ENCODE measurements around the gene CDK9.
"Not testable (repeated sequence)": the region's sequence is repeated elsewhere in the genome, so short reads cannot be mapped to it uniquely, and the experiment has no call there.

The CDK9 gene

GRCh38 chr9:127829205-127829906 lies 43.5 kb downstream of the CDK9 start:
- DNase-seq, result no peak

- no peak for DNase-seq
These were observed 46.4 kb downstream of the CDK9 start for GRCh38 chr9:127832248-127832647.

GRCh38 chr9:127833555-127833954 lies 47.7 kb downstream of the CDK9 start:
- no peak for DNase-seq

DNA sequence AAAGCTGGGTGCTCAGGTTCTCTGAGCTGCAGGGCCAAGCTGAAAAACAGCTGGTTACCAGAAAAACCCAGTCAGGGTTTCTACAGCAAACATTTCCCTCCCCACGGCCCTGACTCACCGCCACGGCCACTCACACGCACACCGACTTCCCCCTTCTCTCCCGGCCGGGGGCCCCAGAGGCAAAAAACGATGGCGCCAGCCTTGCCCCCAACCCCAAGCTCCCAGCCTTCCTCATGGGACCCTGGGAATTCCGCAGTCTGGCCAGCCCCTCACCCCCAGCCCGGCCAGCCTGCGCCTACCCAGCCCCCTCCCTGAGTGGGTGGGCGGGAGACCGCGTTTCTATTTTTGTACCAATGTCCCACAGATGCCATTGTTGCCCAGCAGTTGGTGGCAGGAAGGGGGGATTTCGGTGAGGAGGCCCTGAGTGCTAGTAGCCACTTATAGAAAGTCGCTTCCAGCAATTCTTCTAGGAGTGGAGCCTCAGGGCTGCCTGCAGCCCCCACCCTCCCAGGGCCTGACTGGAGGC lies 50.2 kb downstream of the CDK9 start:
- DNase-seq, result peak; percentile 52

DNA sequence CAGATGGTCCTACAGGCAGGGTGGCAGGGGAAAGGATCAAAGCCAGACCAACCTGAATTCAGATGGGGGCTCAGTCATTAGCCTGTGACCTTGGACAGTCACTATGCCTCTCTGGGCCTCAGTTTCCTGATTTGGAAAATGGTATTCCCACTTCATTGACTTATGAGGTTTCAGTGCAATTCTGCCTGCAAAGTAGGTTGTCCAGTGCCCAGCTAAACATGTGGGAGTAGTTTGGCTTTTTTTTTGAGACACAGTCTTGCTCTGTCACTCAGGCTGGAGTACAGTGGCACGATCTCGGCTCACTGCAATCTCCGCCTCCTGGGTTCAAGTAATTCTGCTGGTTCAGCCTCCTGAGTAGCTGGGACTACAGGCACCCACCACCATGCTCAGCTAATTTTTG lies 50.7 kb downstream of the CDK9 start:
- not testable (repeated sequence) for DNase-seq

- no peak for DNase-seq
These were observed 51.5 kb downstream of the CDK9 start for GRCh38 chr9:127837346-127837745.

GRCh38 chr9:127838375-127839078 lies 52.7 kb downstream of the CDK9 start:
- DNase-seq, result no peak

All from GDM1 (cell line).